Effector memory CD8-positive, alpha-beta T cell (primary cell): Measurements from ENCODE around the gene PAN3.

Source experiments
- ATAC-seq: fragments of 150-1000 bp; cut with Tn5 transposase; replicated peaks from 2 replicates; pipeline ENCODE4 v1.10.0; 2021; ENCODE audit warnings: mild to moderate bottlenecking, moderate library complexity
- DNase-seq, 3 experiments: peaks; one replicate each; pipeline ENCODE4 v3.0.0; 2021
- H3K27ac Mint-ChIP-seq, 2 donors: one replicate each; pipeline ENCODE4 v1.8.0; 2022; ENCODE audit warnings: mild to moderate bottlenecking in 2 of 2, mixed read lengths in 2 of 2, moderate library complexity in 2 of 2
- H3K27me3 Mint-ChIP-seq, 2 donors: one replicate each; pipeline ENCODE4 v1.8.0; 2022; ENCODE audit warnings: mixed read lengths in 2 of 2
- H3K36me3 Mint-ChIP-seq: one replicate; pipeline ENCODE4 v1.8.0; 2022; ENCODE audit warnings: mild to moderate bottlenecking, moderate library complexity, mixed read lengths; ENCODE audit not compliant: insufficient read depth
- H3K4me1 Mint-ChIP-seq, 2 donors: one replicate each; pipeline ENCODE4 v1.8.0; 2022; ENCODE audit warnings: low read depth in 2 of 2, mixed read lengths in 2 of 2
- H3K4me3 Mint-ChIP-seq, 2 donors: one replicate each; pipeline ENCODE4 v1.8.0; 2022; ENCODE audit warnings: mild to moderate bottlenecking in 2 of 2, mixed read lengths in 2 of 2, moderate library complexity in 2 of 2
- H3K9me3 Mint-ChIP-seq, 2 donors: one replicate each; pipeline ENCODE4 v1.8.0; 2022; ENCODE audit warnings: mixed read lengths in 2 of 2

The PAN3 gene

DNA sequence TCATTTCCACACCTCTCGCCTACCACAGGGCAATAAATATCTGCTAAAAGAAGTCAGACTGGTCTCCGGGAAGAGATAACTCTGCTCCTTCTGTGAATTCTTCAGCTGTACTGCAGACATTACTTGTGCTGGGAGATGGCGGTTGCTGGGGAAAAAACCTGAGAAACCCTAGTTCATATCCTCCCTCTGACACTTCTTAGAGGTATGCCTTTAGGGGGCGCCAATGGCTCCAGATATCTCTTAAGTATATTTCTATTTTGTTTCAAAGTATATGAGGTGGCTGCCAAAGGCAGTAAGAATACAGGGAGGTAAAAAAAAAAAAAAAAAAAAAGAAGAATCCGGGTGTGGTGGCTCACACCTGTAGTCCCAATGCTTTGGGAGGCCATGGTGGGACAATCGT is 175.2 kb downstream of the PAN3 start:
- no peak for ATAC-seq
- H3K4me1 Mint-ChIP-seq, result no peaks in the 10 kb centered on the region
- H3K27ac Mint-ChIP-seq, result no peak overlapping the region
- H3K27me3 Mint-ChIP-seq, result peaks cover 0 to 7% of the 10 kb centered on the region in 2 donors
- no peak for DNase-seq
- H3K4me3 Mint-ChIP-seq, result no peak overlapping the region
- no peaks in the 10 kb centered on the region for H3K9me3 Mint-ChIP-seq
- no peaks in the 10 kb centered on the region for H3K36me3 Mint-ChIP-seq

DNA sequence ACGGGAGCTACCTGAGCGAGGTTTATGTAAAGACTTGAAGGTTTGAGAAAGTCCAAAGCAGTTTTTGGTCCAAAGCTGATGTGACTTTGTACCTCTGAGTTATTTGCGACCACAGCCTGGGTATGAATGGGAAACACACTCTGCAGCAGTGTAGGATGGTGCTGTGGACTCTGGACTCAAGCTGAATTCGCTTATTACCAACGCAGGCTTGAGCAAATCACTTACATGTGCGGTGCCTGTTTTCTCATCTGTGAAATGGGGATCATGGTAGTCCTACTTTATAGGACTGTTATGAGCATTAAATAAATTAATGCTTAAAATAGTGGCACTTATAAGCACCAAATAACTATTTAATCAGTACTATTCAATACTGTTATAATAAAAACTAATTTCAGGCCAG is 176.5 kb downstream of the PAN3 start:
- no peak for DNase-seq

GRCh38 chr13:28316129-28316528 is 177.8 kb downstream of the PAN3 start:
- no peaks in the 10 kb centered on the region for H3K4me1 Mint-ChIP-seq
- H3K27ac Mint-ChIP-seq, result no peak overlapping the region
- ATAC-seq (no peak), DNase-seq (no peak)
- H3K36me3 Mint-ChIP-seq, result no peaks in the 10 kb centered on the region
- H3K4me3 Mint-ChIP-seq, result no peak overlapping the region
- no peaks in the 10 kb centered on the region for H3K27me3 Mint-ChIP-seq
- no peaks in the 10 kb centered on the region for H3K9me3 Mint-ChIP-seq

More for the DNA sequence above, 176.5 kb downstream of the PAN3 start:
- no peaks in the 10 kb centered on the region for H3K36me3 Mint-ChIP-seq
- no peak overlapping the region for H3K27ac Mint-ChIP-seq
- no peak overlapping the region for H3K4me3 Mint-ChIP-seq
- no peak for ATAC-seq
- H3K4me1 Mint-ChIP-seq, result no peaks in the 10 kb centered on the region
- H3K27me3 Mint-ChIP-seq, result peaks cover 0 to 7% of the 10 kb centered on the region in 2 donors
- no peaks in the 10 kb centered on the region for H3K9me3 Mint-ChIP-seq

DNA sequence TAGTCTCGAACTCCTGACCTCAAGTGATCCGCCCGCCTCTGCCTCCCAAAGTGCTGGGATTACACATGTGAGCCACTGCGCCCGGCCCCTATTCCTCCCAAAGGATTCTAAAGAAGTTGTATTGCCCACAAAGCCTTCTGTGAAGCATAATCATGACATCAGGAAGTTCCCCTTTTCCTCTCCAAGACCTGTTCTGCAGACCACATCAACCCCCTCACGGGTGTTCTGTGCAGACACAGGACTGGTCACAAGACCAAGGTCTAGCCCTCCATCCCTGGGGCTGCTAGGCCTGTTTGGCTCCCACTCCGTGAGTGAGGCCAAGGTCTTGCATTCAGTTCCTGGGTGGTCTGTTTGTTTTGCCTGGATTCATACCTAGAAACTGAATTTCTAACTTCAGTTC is 178.5 kb downstream of the PAN3 start:
- DNase-seq (no peak), ATAC-seq (no peak)
- H3K27me3 Mint-ChIP-seq, result no peaks in the 10 kb centered on the region
- no peak overlapping the region for H3K4me3 Mint-ChIP-seq
- no peaks in the 10 kb centered on the region for H3K4me1 Mint-ChIP-seq
- no peaks in the 10 kb centered on the region for H3K36me3 Mint-ChIP-seq
- H3K27ac Mint-ChIP-seq, result no peak overlapping the region
- H3K9me3 Mint-ChIP-seq, result no peaks in the 10 kb centered on the region

DNA sequence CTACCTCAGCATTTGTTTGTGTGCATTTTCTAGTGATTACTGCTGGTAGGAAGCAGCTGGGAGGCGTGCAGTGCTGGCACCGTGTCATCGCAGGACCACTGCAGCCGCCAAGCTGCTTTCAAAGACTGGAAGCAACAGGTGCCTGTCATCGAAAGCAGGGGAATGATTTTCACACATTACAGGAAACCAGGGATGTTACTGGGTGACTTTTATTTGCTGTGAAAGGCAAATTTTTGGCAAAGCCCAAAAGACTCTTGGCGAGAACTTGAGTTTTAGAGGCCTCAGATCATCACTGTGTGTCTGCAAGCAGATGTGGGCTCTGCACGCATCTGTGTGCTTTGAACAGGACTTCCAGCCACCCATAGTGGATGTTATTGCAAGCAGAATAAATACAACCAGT is 180.2 kb downstream of the PAN3 start:
- Mint-ChIP-seq H3K4me3 (no peak overlapping the region), H3K36me3 (no peaks in the 10 kb centered on the region), H3K9me3 (no peaks in the 10 kb centered on the region), H3K27ac (no peak overlapping the region), H3K27me3 (no peaks in the 10 kb centered on the region), H3K4me1 (no peaks in the 10 kb centered on the region)
- ATAC-seq (no peak), DNase-seq (no peak)

- Mint-ChIP-seq H3K9me3 (no peaks in the 10 kb centered on the region), H3K27ac (no peak overlapping the region), H3K27me3 (peaks cover 0 to 8% of the 10 kb centered on the region in 2 donors), H3K4me1 (no peaks in the 10 kb centered on the region), H3K36me3 (no peaks in the 10 kb centered on the region), H3K4me3 (no peak overlapping the region)
- DNase-seq (no peak), ATAC-seq (no peak)
Measured at GRCh38 chr13:28319528-28319927, 181.2 kb downstream of the PAN3 start.

GRCh38 chr13:28320209-28320608 is 181.9 kb downstream of the PAN3 start:
- Mint-ChIP-seq H3K4me1 (no peaks in the 10 kb centered on the region), H3K27ac (no peak overlapping the region), H3K27me3 (peaks cover 0 to 14% of the 10 kb centered on the region in 2 donors), H3K36me3 (no peaks in the 10 kb centered on the region), H3K9me3 (no peaks in the 10 kb centered on the region), H3K4me3 (no peak overlapping the region)
- ATAC-seq (no peak), DNase-seq (no peak)

DNA sequence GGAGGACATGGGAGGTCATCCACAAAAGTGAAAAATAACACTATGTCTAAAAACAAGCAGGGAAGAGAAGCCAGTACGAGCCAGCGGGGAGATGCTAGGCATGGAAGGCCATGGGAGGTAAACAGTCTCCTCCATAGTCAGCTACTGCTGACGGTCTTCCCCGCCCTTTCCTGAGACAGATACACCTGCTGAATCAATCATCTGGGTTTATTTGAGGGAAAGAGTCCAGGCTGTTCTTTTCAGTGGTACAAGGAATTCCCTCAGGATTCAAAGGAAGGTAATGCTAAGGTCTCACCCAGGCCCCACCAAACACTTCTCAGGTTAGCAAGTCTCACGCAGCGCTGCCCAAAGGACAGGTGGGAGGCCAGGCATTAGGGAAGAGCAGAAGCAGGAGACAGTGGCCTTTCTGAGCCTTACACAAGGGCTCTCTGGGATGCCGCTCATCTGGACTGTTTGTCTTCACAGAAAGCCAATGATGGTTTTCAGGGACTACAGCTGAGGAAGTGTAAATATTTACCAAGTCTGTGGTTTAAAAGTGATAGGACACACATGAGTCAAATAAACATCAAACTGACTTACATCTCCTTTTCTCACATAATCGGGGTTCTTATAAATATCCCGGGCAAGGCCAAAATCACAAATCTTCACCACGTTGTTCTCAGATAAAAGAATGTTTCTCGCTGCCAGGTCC is 182.7 kb downstream of the PAN3 start:
- DNase-seq (no peak), ATAC-seq (no peak)
- no peaks in the 10 kb centered on the region for H3K9me3 Mint-ChIP-seq
- no peak overlapping the region for H3K27ac Mint-ChIP-seq
- H3K4me1 Mint-ChIP-seq, result no peaks in the 10 kb centered on the region
- peaks cover 0 to 14% of the 10 kb centered on the region in 2 donors for H3K27me3 Mint-ChIP-seq
- H3K36me3 Mint-ChIP-seq, result no peaks in the 10 kb centered on the region
- H3K4me3 Mint-ChIP-seq, result no peak overlapping the region

DNA sequence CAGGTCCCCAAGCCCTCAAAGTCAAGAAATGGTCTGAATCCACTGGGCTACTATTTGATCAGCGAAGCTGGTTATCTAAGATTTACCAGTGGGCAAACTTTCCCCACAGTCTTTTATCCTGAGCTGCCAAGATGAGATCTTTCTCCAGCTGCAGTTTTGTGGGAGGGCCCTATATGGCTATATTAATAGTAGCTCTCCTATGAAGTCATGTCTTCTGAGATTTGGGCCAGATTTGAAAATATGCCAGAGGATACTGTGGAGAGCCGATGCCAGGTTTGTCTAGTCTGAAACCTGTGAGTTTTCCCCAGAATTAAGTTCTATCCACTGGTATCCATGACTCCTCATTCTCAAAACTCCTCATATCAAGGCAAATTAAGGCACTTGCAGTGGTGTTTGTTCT is 183.4 kb downstream of the PAN3 start:
- Mint-ChIP-seq H3K27me3 (peaks cover 0 to 14% of the 10 kb centered on the region in 2 donors), H3K4me3 (no peak overlapping the region), H3K4me1 (no peaks in the 10 kb centered on the region), H3K36me3 (no peaks in the 10 kb centered on the region), H3K9me3 (no peaks in the 10 kb centered on the region), H3K27ac (no peak overlapping the region)
- no peak for DNase-seq
- ATAC-seq, result no peak

DNA sequence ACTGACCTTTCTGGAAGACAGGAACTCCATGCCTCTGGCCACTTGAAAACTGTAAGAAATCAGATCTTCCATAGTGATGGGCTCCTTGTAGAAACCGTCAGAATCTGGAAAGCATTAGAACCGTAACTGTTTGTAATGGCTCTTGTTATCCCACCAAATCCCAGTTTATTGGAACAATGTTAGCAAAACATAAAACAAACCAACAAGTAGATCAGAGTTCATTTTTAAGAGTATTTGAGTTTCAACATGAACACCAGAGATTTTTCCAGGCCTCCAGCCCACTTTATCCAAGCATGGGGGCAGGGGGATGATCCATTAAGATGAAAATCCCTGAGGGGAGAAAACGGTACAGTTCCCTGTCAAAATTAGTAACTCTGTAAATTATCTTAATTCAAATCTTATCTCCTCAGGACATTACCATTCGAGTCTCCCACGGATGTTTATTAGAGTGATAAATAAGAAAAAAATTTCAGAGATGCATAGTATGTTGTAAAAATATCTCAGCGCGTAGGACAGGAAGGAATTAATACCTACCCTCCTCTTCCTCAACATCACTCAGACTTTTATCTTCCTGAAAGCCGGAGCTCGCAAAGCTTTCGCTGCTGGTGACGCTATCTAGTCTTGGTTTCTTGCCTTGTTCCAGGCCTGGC is 184.0 kb downstream of the PAN3 start:
- Mint-ChIP-seq H3K4me1 (no peaks in the 10 kb centered on the region), H3K27me3 (peaks cover 0 to 14% of the 10 kb centered on the region in 2 donors), H3K27ac (no peak overlapping the region), H3K36me3 (no peaks in the 10 kb centered on the region), H3K4me3 (no peak overlapping the region), H3K9me3 (no peaks in the 10 kb centered on the region)
- ATAC-seq (no peak), DNase-seq (no peak)

- H3K9me3 Mint-ChIP-seq, result no peaks in the 10 kb centered on the region
- DNase-seq (peak; percentile 27 to 38 (median 38)), ATAC-seq (peak; percentile 61)
- peaks cover 0 to 23% of the 10 kb centered on the region in 2 donors for H3K27me3 Mint-ChIP-seq
- no peaks in the 10 kb centered on the region for H3K36me3 Mint-ChIP-seq
- no peaks in the 10 kb centered on the region for H3K4me1 Mint-ChIP-seq
- H3K27ac Mint-ChIP-seq, result no peak overlapping the region
- no peak overlapping the region for H3K4me3 Mint-ChIP-seq
Measured at GRCh38 chr13:28324181-28324789, 185.9 kb downstream of the PAN3 start.

- peaks cover 0 to 28% of the 10 kb centered on the region in 2 donors for H3K27me3 Mint-ChIP-seq
- H3K36me3 Mint-ChIP-seq, result no peaks in the 10 kb centered on the region
- DNase-seq (no peak), ATAC-seq (no peak)
- H3K4me1 Mint-ChIP-seq, result no peaks in the 10 kb centered on the region
- no peak overlapping the region for H3K4me3 Mint-ChIP-seq
- H3K27ac Mint-ChIP-seq, result no peak overlapping the region
- H3K9me3 Mint-ChIP-seq, result no peaks in the 10 kb centered on the region
Measured at GRCh38 chr13:28325022-28325421, 186.7 kb downstream of the PAN3 start.

DNA sequence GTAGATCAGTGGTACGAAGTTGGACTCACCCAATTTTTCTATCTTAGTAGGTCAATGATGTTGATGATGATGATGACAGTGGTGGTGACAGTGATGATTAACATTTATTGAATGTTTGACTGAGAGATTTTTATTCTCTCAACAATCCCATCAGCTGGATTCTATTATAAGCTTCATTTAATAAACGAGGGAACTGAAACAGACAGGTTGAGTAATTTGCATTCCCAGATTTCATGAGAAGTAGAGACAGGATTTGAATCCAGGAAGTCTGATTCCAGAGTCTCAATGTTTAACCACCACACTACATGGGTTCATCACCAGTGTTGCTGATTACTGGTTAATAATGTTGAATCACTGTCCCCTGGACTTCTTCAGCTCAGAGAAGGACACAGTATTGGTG is 187.7 kb downstream of the PAN3 start:
- Mint-ChIP-seq H3K27ac (no peak overlapping the region), H3K27me3 (peaks cover 0 to 28% of the 10 kb centered on the region in 2 donors), H3K4me1 (no peaks in the 10 kb centered on the region), H3K4me3 (no peak overlapping the region), H3K9me3 (no peaks in the 10 kb centered on the region), H3K36me3 (no peaks in the 10 kb centered on the region)
- ATAC-seq (no peak), DNase-seq (no peak)
